ENCODE data around the gene SMARCA5. TPM values are rescaled to one million over a fixed set of nuclear protein-coding genes. Genes with fewer than 3 reads are reported as not detected.

SMARCA5 gene
- total RNA-seq, 1 donor, result 44.9 TPM

DNA sequence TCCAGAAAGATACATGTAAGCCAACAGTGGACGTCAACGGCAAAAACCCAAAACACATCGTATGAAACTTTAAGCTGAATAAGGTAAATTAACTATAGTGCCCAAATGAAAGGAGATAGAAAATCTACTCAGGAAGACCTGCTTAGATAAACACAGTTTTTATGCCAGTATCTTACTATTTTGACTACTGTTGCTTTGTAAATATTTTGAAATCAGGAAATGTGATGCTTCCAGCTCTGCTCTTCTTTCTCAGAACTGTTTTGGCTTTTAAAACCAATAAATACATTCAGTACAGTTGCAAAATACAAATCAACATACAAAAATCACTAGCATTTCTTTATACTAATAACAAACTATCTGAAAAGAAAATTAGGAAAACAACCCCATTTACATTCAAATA lies 83.8 kb downstream of the SMARCA5 start:
- H3K27ac ChIP-seq (ENCODE audit: low read depth, low read length), result no peak overlapping the region
- H3K79me2 ChIP-seq (ENCODE audit: insufficient read depth, low read length), result no peaks in the 10 kb centered on the region
- no peak overlapping the region for H3K4me3 ChIP-seq (ENCODE audit: insufficient read depth, low read length)
- no peak for DNase-seq (ENCODE audit: insufficient read length, low spot score, missing footprints)
- H4K20me1 ChIP-seq (ENCODE audit: insufficient read depth, low read length), result no peaks in the 10 kb centered on the region
- H3K4me2 ChIP-seq (ENCODE audit: insufficient read depth, low read length), result no peak overlapping the region
- H3K36me3 ChIP-seq (ENCODE audit: insufficient read depth, low read length), result no peaks in the 10 kb centered on the region
- no peaks in the 10 kb centered on the region for H3K4me1 ChIP-seq (ENCODE audit: insufficient read depth, low read length)
- H3K9me3 ChIP-seq (ENCODE audit: low read depth, low read length), result no peaks in the 10 kb centered on the region
- TF ChIP-seq, protein P1, sequence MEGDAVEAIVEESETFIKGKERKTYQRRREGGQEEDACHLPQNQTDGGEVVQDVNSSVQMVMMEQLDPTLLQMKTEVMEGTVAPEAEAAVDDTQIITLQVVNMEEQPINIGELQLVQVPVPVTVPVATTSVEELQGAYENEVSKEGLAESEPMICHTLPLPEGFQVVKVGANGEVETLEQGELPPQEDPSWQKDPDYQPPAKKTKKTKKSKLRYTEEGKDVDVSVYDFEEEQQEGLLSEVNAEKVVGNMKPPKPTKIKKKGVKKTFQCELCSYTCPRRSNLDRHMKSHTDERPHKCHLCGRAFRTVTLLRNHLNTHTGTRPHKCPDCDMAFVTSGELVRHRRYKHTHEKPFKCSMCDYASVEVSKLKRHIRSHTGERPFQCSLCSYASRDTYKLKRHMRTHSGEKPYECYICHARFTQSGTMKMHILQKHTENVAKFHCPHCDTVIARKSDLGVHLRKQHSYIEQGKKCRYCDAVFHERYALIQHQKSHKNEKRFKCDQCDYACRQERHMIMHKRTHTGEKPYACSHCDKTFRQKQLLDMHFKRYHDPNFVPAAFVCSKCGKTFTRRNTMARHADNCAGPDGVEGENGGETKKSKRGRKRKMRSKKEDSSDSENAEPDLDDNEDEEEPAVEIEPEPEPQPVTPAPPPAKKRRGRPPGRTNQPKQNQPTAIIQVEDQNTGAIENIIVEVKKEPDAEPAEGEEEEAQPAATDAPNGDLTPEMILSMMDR (IDR thresholded peaks at IDR 0.05; ENCODE audit: extremely low read depth, low read depth, low read length), result no peak
- no peaks in the 10 kb centered on the region for H3K27me3 ChIP-seq (ENCODE audit: insufficient read depth, low read length)
- H2AFZ ChIP-seq (ENCODE audit: low read length), result no peak overlapping the region

DNA sequence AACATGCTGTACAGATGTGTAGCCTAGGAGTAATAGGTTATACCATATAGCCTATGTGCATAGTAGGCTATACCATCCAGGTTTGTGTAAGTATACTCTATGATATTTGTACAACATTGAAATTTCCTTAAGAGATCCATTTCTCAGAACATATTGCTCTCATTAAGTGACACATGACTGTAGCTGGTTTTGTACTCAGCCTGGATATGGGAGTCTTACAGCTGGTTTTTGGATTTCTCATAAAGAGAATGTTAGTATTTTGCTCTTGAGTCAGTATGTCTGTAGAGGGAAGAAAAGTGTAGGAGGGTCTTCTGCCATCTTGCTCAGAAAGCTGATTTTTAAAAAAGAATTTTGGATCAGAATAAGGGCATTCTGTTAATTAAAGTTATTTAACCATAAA lies 85.3 kb downstream of the SMARCA5 start:
- Histone ChIP-seq H3K36me3 (ENCODE audit: insufficient read depth, low read length) (no peaks in the 10 kb centered on the region), H3K79me2 (ENCODE audit: insufficient read depth, low read length) (no peaks in the 10 kb centered on the region), H3K27ac (ENCODE audit: low read depth, low read length) (no peak overlapping the region), H2AFZ (ENCODE audit: low read length) (no peak overlapping the region), H3K4me1 (ENCODE audit: insufficient read depth, low read length) (no peaks in the 10 kb centered on the region), H3K9me3 (ENCODE audit: low read depth, low read length) (no peaks in the 10 kb centered on the region), H3K4me2 (ENCODE audit: insufficient read depth, low read length) (no peak overlapping the region), H4K20me1 (ENCODE audit: insufficient read depth, low read length) (no peaks in the 10 kb centered on the region), H3K27me3 (ENCODE audit: insufficient read depth, low read length) (peaks cover under 1% of the 10 kb centered on the region), H3K4me3 (ENCODE audit: insufficient read depth, low read length) (no peak overlapping the region)
- TF ChIP-seq, protein P1 (IDR thresholded peaks at IDR 0.05; ENCODE audit: extremely low read depth, low read depth, low read length), result no peak
- DNase-seq (ENCODE audit: insufficient read length, low spot score, missing footprints), result no peak

DNA sequence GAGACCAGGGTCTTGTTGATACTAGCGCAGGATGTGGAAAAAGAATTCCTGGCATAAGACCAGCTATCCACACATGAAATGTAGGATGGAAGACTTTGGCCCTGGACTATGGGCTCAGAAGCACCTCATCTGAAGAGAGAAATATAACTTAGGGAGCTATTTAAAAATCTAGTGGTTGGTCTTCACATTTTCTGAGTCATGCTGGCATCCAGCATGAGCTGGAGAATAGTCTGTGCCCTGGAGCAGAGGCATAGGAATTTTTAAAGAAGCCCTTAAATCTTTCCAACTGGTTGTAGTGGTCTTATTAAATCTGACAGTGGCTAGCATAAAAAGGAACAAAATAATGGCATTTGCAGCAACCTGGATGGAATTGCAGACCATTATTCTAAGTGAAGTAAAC lies 86.3 kb downstream of the SMARCA5 start:
- H4K20me1 ChIP-seq (ENCODE audit: insufficient read depth, low read length), result no peaks in the 10 kb centered on the region
- no peaks in the 10 kb centered on the region for H3K36me3 ChIP-seq (ENCODE audit: insufficient read depth, low read length)
- TF ChIP-seq, protein P1 (IDR thresholded peaks at IDR 0.05; ENCODE audit: extremely low read depth, low read depth, low read length), result no peak
- H3K4me3 ChIP-seq (ENCODE audit: insufficient read depth, low read length), result no peak overlapping the region
- H3K9me3 ChIP-seq (ENCODE audit: low read depth, low read length), result no peaks in the 10 kb centered on the region
- H3K27me3 ChIP-seq (ENCODE audit: insufficient read depth, low read length), result peaks cover 2% of the 10 kb centered on the region
- H2AFZ ChIP-seq (ENCODE audit: low read length), result no peak overlapping the region
- no peak overlapping the region for H3K27ac ChIP-seq (ENCODE audit: low read depth, low read length)
- no peak overlapping the region for H3K4me2 ChIP-seq (ENCODE audit: insufficient read depth, low read length)
- H3K4me1 ChIP-seq (ENCODE audit: insufficient read depth, low read length), result no peaks in the 10 kb centered on the region
- H3K79me2 ChIP-seq (ENCODE audit: insufficient read depth, low read length), result no peaks in the 10 kb centered on the region
- DNase-seq (ENCODE audit: insufficient read length, low spot score, missing footprints), result no peak

DNA sequence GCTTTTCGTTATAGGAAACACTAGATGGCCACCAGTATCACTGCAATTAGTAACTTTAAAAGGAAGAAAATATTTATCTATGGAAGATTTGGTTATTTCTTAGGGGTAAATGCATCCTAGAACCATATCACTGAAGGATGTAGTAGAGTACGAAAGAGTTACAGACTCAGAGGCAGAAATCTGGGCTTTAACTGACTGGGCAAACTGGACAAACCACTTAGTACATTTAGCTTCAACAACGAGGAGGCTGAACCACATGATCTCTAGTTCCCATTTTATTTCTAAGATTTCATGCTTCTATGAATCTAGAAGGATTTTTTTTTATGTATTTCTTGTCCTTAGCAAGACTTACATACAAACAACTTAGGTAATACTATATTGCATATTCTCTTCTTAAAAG lies 93.0 kb downstream of the SMARCA5 start:
- no peaks in the 10 kb centered on the region for H4K20me1 ChIP-seq (ENCODE audit: insufficient read depth, low read length)
- no peaks in the 10 kb centered on the region for H3K4me1 ChIP-seq (ENCODE audit: insufficient read depth, low read length)
- H3K36me3 ChIP-seq (ENCODE audit: insufficient read depth, low read length), result no peaks in the 10 kb centered on the region
- TF ChIP-seq, protein P1 (IDR thresholded peaks at IDR 0.05; ENCODE audit: extremely low read depth, low read depth, low read length), result no peak
- no peaks in the 10 kb centered on the region for H3K9me3 ChIP-seq (ENCODE audit: low read depth, low read length)
- no peak for DNase-seq (ENCODE audit: insufficient read length, low spot score, missing footprints)
- no peak overlapping the region for H3K4me3 ChIP-seq (ENCODE audit: insufficient read depth, low read length)
- no peak overlapping the region for H3K27ac ChIP-seq (ENCODE audit: low read depth, low read length)
- no peaks in the 10 kb centered on the region for H3K79me2 ChIP-seq (ENCODE audit: insufficient read depth, low read length)
- no peak overlapping the region for H3K4me2 ChIP-seq (ENCODE audit: insufficient read depth, low read length)
- H2AFZ ChIP-seq (ENCODE audit: low read length), result no peak overlapping the region
- H3K27me3 ChIP-seq (ENCODE audit: insufficient read depth, low read length), result peaks cover 10% of the 10 kb centered on the region

Other genes with a start within 250 kb of the SMARCA5 start
- gene GAB1, start 176.8 kb upstream of the SMARCA5 start, total RNA-seq, result 20.6 and 23.3 TPM in 2 replicates
- gene FREM3, start 187.0 kb downstream of the SMARCA5 start, total RNA-seq, result not detected in 2 replicates

Data from osteoblast (primary cell).